ENCODE measurements around the gene LARP1B. TPM values are rescaled to one million over a fixed set of nuclear protein-coding genes. Genes with fewer than 3 reads are reported as not detected.

Gene LARP1B
- total and polyA plus RNA-seq, 9 of the 15 experiments (the other 6 are each of a cell fraction or from before 2014, with no cell fraction given): 19.2 to 59.7 (median 37.9) TPM

DNA sequence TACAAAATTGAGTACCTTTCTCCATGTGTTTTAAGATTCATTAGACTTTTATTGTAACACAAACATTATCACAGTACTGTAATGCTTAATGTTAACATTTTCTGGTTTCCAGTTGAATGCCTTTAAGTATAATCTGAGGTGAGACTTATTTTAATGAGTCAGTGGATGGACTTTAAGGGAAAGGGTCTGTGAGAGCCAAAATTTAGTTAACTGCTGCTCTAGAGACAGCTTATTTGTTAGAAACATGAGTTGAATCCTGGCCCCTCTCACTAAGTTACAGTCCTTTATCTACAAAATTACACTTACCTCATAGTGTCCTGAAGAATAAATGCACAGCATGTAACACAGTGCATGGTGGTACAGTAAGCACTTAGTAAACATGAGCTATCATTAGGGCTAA, 160.5 kb downstream of the LARP1B start:
- H3K36me3 ChIP-seq (ENCODE audit: control insufficient read depth, insufficient read depth, low read length): no peaks in the 10 kb centered on the region
- POLR2A ChIA-PET: interaction anchor here (1.0 kb wide), 1 partner anchor 10 kb away, joined by 3 read pairs; no protein-coding TSS in a partner anchor
- H4K20me1 ChIP-seq (replicated peaks; ENCODE audit: control insufficient read depth, insufficient read depth, low read length): no peaks in the 10 kb centered on the region
- FAIRE-seq (no peak), ATAC-seq (no peak), DNase-seq (ENCODE audit: extremely low read depth in 1 of 4, low spot score in 3 of 4) (no peak)
- no peaks in the 10 kb centered on the region for H3K9me3 ChIP-seq (replicated peaks; ENCODE audit: control insufficient read depth, insufficient read depth, low read depth, low read length)
- no peaks in the 10 kb centered on the region for H3K79me2 ChIP-seq (ENCODE audit: control insufficient read depth, insufficient read depth, low read length)
- no peaks in the 10 kb centered on the region for H3K27me3 ChIP-seq (ENCODE audit: control insufficient read depth in 2 of 2, insufficient read depth in 2 of 2, low read length in 2 of 2)
- TF ChIP-seq RBM15 (IDR thresholded peaks at IDR 0.05; ENCODE audit: insufficient read depth, low read length) (no peak), RFX7 (CRISPR knock-in tag; IDR thresholded peaks at IDR 0.05) (no peak), ZNF3 (CRISPR knock-in tag; IDR thresholded peaks at IDR 0.05) (no peak), POLR2G (IDR thresholded peaks at IDR 0.05; ENCODE audit: low read depth, low read length) (no peak), FOXM1 (IDR thresholded peaks at IDR 0.05; ENCODE audit: low read depth) (no peak), FOXM1 (CRISPR knock-in tag; IDR thresholded peaks at IDR 0.05; ENCODE audit: low read depth) (no peak), JUND (IDR thresholded peaks at IDR 0.05; ENCODE audit: borderline replicate concordance, low read depth, low read length) (no peak), JUND (tag; IDR thresholded peaks at IDR 0.05; ENCODE audit: borderline replicate concordance, low read depth, low read length) (no peak), ZNF143 (CRISPR knock-in tag; IDR thresholded peaks at IDR 0.05) (no peak)
- TF ChIP-seq, protein P1, sequence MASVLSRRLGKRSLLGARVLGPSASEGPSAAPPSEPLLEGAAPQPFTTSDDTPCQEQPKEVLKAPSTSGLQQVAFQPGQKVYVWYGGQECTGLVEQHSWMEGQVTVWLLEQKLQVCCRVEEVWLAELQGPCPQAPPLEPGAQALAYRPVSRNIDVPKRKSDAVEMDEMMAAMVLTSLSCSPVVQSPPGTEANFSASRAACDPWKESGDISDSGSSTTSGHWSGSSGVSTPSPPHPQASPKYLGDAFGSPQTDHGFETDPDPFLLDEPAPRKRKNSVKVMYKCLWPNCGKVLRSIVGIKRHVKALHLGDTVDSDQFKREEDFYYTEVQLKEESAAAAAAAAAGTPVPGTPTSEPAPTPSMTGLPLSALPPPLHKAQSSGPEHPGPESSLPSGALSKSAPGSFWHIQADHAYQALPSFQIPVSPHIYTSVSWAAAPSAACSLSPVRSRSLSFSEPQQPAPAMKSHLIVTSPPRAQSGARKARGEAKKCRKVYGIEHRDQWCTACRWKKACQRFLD (CRISPR knock-in tag; IDR thresholded peaks at IDR 0.05): no peak
- CTCF ChIA-PET (ENCODE audit: low intra/inter-chr PET ratio): no interaction called here
- no TSS peak for BruUV-seq (replicated peaks)
- no peak overlapping the region for H3K4me3 ChIP-seq
- H3K4me1 ChIP-seq (replicated peaks in 1 of 2; ENCODE audit: control insufficient read depth in 2 of 2, insufficient read depth in 2 of 2, low read length in 2 of 2): no peaks in the 10 kb centered on the region
- H3K9ac ChIP-seq (ENCODE audit: insufficient read depth in 1 of 2, low read depth in 2 of 2, low read length in 2 of 2): no peak overlapping the region
- in situ Hi-C loops (cut with MboI) (no loop called here), intact Hi-C loops (cut with micrococcal nuclease) (no loop called here)
- H3K27ac ChIP-seq (ENCODE audit: extremely low read depth, low read depth, low read length): no peak overlapping the region
- H2AFZ ChIP-seq (ENCODE audit: low read depth, low read length): no peak overlapping the region
- no peak overlapping the region for H3K4me2 ChIP-seq (ENCODE audit: insufficient read depth, low read length)
- H3K9me1 ChIP-seq (ENCODE audit: control insufficient read depth, insufficient read depth, low read length): no peaks in the 10 kb centered on the region
